Natural killer cell (primary cell): ENCODE measurements around the gene ERF. TPM values are rescaled to one million over a fixed set of nuclear protein-coding genes. Genes with fewer than 3 reads are reported as not detected.

Experiments
- ATAC-seq, 3 donors: fragments of 150-1000 bp in 2 of 3; fragments of 200-7000 bp in 1 of 3; cut with Tn5 transposase; 1 replicate in 1 of 3; 2 replicates in 2 of 3; pipeline ENCODE4 v1.10.0; 2021; ENCODE audit warnings: mild to moderate bottlenecking in 2 of 3, moderate library complexity in 2 of 3
- DNase-seq, 2 donors: peaks; one replicate each; pipeline versions ENCODE4 v3.0.0 to v3.0.0-alpha.2; 2013 to 2021; ENCODE audit warnings: mixed read lengths in 1 of 2
- H3K27ac ChIP-seq: one replicate; pipeline ENCODE4 v1.5.1; 2013; ENCODE audit warnings: mild to moderate bottlenecking, low read length
- H3K27me3 ChIP-seq: one replicate; pipeline ENCODE4 v1.6.1; 2013; ENCODE audit warnings: low read length; ENCODE audit not compliant: control insufficient read depth, insufficient read depth
- H3K36me3 ChIP-seq: one replicate; pipeline ENCODE4 v1.6.1; 2013; ENCODE audit warnings: low read length; ENCODE audit not compliant: control insufficient read depth, insufficient read depth
- H3K4me1 ChIP-seq: one replicate; pipeline ENCODE4 v1.6.1; 2013; ENCODE audit warnings: low read length; ENCODE audit not compliant: control insufficient read depth, insufficient read depth
- H3K4me3 ChIP-seq: one replicate; pipeline ENCODE4 v1.5.1; 2013; ENCODE audit warnings: low read length
- H3K9me3 ChIP-seq: one replicate; pipeline ENCODE4 v1.6.1; 2013; ENCODE audit warnings: low read length; ENCODE audit not compliant: control insufficient read depth, insufficient read depth
- H3K27ac Mint-ChIP-seq, 2 donors: one replicate each; pipeline ENCODE4 v1.8.0; 2022; ENCODE audit warnings: mild to moderate bottlenecking in 2 of 2, mixed read lengths in 2 of 2, moderate library complexity in 1 of 2
- H3K27me3 Mint-ChIP-seq, 2 donors: one replicate each; pipeline ENCODE4 v1.8.0; 2022; ENCODE audit warnings: low read depth in 2 of 2, mixed read lengths in 2 of 2
- H3K36me3 Mint-ChIP-seq: one replicate; pipeline ENCODE4 v1.8.0; 2022; ENCODE audit warnings: mixed read lengths
- H3K4me1 Mint-ChIP-seq, 2 donors: one replicate each; pipeline ENCODE4 v1.8.0; 2022; ENCODE audit warnings: mixed read lengths in 2 of 2
- H3K4me3 Mint-ChIP-seq: one replicate; pipeline ENCODE4 v1.8.0; 2022; ENCODE audit warnings: mild to moderate bottlenecking, moderate library complexity, mixed read lengths
- H3K9me3 Mint-ChIP-seq, 2 donors: one replicate each; pipeline ENCODE4 v1.8.0; 2022; ENCODE audit warnings: mixed read lengths in 2 of 2
- WGBS: methylation state at CpG from one replicate; pipeline ENCODE4 v1.1.7; 2013; ENCODE audit warnings: missing lambda C conversion rate; ENCODE audit not compliant: insufficient coverage; 5-methylcytosine and 5-hydroxymethylcytosine counted together
- intact Hi-C: fragments of 100-400 bp; cut with micrococcal nuclease; formaldehyde crosslinking; loops from one replicate; pipeline ENCODE4 v1.14.2; 2022
- total RNA-seq, 4 donors: library from RNA; stranded (reverse); fragments of 120-200 nt in 1 of 4; gene quantifications; one replicate each; pipeline versions ENCODE4 v1.2.3 to v1.2.4, GENCODE V29; 2013 to 2022
- TF ChIP-seq, protein P1 (sequence below): fragments of 200-600 bp; IDR thresholded peaks from one replicate; pipeline ENCODE4 v1.8.0; 2022; ENCODE audit warnings: antibody characterized with exemption

Gene ERF
- total RNA-seq, 3 donors from 2014 or later (not counting 1 experiment from before 2014, with no cell fraction given), result 58.3 to 115 (median 75.6) TPM

DNA sequence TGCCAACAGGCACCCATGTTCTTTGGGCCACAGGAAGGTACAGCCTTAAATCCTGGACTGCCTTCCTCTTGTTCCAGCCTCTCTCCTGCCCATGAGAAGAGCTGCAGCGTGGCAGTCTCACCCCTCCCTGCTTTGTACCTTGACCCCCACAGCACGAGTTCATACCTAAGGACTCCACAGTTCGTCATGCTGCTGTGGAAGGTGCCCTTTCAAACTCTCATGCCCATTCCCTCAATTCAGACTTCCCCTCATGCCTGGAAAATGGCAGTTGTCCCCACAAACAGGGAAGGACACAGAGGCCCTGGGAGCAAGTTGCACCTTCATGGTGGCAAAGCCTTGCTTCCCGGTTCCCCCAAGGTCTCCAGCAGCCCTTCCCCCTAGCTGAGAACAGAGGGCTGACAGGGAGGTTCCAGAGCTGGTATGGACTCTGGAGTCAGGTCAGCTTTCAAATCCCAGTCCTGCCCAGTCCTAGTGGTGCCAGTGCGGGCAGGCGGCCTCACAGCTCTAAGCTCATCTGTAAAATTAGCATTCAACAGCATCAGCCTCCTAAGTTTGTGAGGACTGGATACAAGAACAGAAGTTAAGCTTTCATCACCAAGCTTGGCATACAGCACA is 21.1 kb downstream of the ERF start:
- no peaks in the 10 kb centered on the region for H3K4me1 ChIP-seq
- H3K36me3 ChIP-seq, result peaks cover 72% of the 10 kb centered on the region
- TF ChIP-seq, protein P1, sequence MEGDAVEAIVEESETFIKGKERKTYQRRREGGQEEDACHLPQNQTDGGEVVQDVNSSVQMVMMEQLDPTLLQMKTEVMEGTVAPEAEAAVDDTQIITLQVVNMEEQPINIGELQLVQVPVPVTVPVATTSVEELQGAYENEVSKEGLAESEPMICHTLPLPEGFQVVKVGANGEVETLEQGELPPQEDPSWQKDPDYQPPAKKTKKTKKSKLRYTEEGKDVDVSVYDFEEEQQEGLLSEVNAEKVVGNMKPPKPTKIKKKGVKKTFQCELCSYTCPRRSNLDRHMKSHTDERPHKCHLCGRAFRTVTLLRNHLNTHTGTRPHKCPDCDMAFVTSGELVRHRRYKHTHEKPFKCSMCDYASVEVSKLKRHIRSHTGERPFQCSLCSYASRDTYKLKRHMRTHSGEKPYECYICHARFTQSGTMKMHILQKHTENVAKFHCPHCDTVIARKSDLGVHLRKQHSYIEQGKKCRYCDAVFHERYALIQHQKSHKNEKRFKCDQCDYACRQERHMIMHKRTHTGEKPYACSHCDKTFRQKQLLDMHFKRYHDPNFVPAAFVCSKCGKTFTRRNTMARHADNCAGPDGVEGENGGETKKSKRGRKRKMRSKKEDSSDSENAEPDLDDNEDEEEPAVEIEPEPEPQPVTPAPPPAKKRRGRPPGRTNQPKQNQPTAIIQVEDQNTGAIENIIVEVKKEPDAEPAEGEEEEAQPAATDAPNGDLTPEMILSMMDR, result no peak
- peak overlapping the region in 1 of 2 donors; percentile 66 for H3K27ac Mint-ChIP-seq
- no peaks in the 10 kb centered on the region for H3K27me3 Mint-ChIP-seq
- H3K36me3 Mint-ChIP-seq, result no peaks in the 10 kb centered on the region
- no peak overlapping the region for H3K27ac ChIP-seq
- no peaks in the 10 kb centered on the region for H3K9me3 Mint-ChIP-seq
- H3K9me3 ChIP-seq, result no peaks in the 10 kb centered on the region
- H3K4me3 Mint-ChIP-seq, result no peak overlapping the region
- ATAC-seq (no peak), DNase-seq (no peak)
- WGBS, result 94% methylated on average over 6 of the region's 6 CpGs
- no peak overlapping the region for H3K4me3 ChIP-seq
- intact Hi-C loops, result no loop called here
- no peaks in the 10 kb centered on the region for H3K27me3 ChIP-seq
- H3K4me1 Mint-ChIP-seq, result peaks cover 15 to 29% of the 10 kb centered on the region in 2 donors

DNA sequence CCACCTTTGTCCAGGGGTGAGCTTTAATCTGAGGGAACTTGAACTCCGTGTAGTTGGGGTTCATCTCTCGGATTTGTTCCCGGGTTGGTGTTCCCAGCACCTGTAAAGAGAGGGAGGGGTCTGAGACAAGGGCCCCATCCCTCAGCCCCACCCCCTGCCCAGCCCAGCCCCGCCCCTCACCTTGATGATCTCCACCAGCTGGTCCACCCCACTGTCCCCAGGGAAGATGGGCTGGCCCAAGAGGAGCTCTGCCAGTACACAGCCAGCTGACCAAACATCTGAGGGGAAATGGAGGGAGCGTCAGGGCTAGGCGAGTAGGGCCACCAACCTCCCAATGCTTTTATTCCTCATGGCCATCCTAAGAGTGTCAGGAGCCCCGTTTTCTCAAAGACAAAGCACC is 21.8 kb downstream of the ERF start:
- ATAC-seq (no peak), DNase-seq (no peak)
- H3K4me3 Mint-ChIP-seq, result no peak overlapping the region
- no peak overlapping the region for H3K4me3 ChIP-seq
- TF ChIP-seq, protein P1, result no peak
- no peaks in the 10 kb centered on the region for H3K4me1 ChIP-seq
- no peaks in the 10 kb centered on the region for H3K9me3 Mint-ChIP-seq
- 94% methylated on average over 3 of the region's 7 CpGs for WGBS
- no peaks in the 10 kb centered on the region for H3K27me3 ChIP-seq
- no peaks in the 10 kb centered on the region for H3K9me3 ChIP-seq
- no peaks in the 10 kb centered on the region for H3K36me3 Mint-ChIP-seq
- intact Hi-C loops, result no loop called here
- peaks cover 73% of the 10 kb centered on the region for H3K36me3 ChIP-seq
- no peaks in the 10 kb centered on the region for H3K27me3 Mint-ChIP-seq
- H3K27ac ChIP-seq, result no peak overlapping the region
- peak overlapping the region in 1 of 2 donors; percentile 66 for H3K27ac Mint-ChIP-seq
- peaks cover 15 to 32% of the 10 kb centered on the region in 2 donors for H3K4me1 Mint-ChIP-seq

DNA sequence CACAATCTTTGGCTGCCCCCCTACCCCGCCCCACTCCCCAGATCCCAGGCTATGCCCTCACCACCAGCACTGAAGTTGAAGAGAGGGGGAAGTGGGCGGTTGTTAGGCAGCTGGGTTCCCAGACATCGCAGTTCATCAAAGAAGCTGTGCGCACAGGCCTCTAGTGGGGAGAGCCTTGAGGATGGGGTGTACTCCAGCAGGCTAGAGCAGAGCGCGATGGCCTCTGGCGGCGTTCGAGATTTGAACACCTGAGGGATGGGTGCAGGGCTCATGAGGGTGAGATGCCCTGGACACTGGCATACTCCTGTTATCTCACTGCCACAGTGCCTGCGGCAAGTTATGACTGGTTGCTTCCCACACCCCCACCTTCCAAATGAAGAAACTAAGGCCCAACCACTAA is 22.5 kb downstream of the ERF start:
- intact Hi-C loops, result no loop called here
- no peaks in the 10 kb centered on the region for H3K27me3 ChIP-seq
- DNase-seq, result no peak
- H3K4me1 ChIP-seq, result no peaks in the 10 kb centered on the region
- Mint-ChIP-seq H3K27me3 (no peaks in the 10 kb centered on the region), H3K36me3 (no peaks in the 10 kb centered on the region), H3K9me3 (no peaks in the 10 kb centered on the region), H3K4me1 (peaks cover 15 to 32% of the 10 kb centered on the region in 2 donors), H3K4me3 (no peak overlapping the region), H3K27ac (no peak overlapping the region)
- no peak overlapping the region for H3K27ac ChIP-seq
- peaks cover 73% of the 10 kb centered on the region for H3K36me3 ChIP-seq
- TF ChIP-seq, protein P1, result no peak
- no peak for ATAC-seq
- H3K9me3 ChIP-seq, result no peaks in the 10 kb centered on the region
- WGBS, result 95% methylated on average over 9 of the region's 10 CpGs
- no peak overlapping the region for H3K4me3 ChIP-seq

DNA sequence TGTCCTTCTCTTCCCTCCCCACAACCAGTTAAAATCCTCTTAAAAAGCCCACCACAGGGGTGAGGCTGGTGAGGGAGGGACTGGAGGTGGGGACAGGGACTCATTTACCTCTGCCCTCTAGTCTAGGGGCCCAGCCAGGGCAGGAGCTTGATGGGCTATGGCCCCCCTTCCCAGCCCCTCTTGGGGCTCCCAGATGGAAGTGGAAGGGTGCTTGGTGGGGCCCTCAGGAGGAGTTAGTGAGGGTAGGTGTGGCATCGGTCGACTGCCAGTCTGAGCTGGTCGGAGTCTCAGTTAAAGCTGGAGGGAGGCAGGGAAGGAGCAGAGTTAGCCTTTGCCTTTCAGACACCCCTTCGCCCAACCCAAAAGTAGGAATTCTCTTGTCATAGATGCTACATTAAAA is 24.4 kb downstream of the ERF start:
- H3K9me3 Mint-ChIP-seq, result no peaks in the 10 kb centered on the region
- 91% methylated on average over 4 of the region's 4 CpGs for WGBS
- no peaks in the 10 kb centered on the region for H3K9me3 ChIP-seq
- peaks cover 11 to 29% of the 10 kb centered on the region in 2 donors for H3K4me1 Mint-ChIP-seq
- no peak for DNase-seq
- H3K4me3 ChIP-seq, result no peak overlapping the region
- H3K36me3 ChIP-seq, result peaks cover 77% of the 10 kb centered on the region
- H3K27ac Mint-ChIP-seq, result peak overlapping the region; percentile 29 to 65
- intact Hi-C loops, result no loop called here
- TF ChIP-seq, protein P1, result no peak
- no peaks in the 10 kb centered on the region for H3K27me3 Mint-ChIP-seq
- no peaks in the 10 kb centered on the region for H3K4me1 ChIP-seq
- no peaks in the 10 kb centered on the region for H3K36me3 Mint-ChIP-seq
- no peaks in the 10 kb centered on the region for H3K27me3 ChIP-seq
- no peak overlapping the region for H3K27ac ChIP-seq
- no peak for ATAC-seq
- no peak overlapping the region for H3K4me3 Mint-ChIP-seq
